Measurements from ENCODE around the gene OSMR.

- no peak for TF ChIP-seq CTCF (IDR thresholded peaks at IDR 0.05)
- TF ChIP-seq POLR2A (IDR thresholded peaks at IDR 0.05) = no peak
Measured at GRCh38 chr5:38938973-38939372, 93.2 kb downstream of the OSMR start.

All from esophagus squamous epithelium (tissue), 4 donors.